ENCODE results near the gene RABGEF1. TPM values are rescaled to one million over a fixed set of nuclear protein-coding genes. Genes with fewer than 3 reads are reported as not detected.

RABGEF1 gene
- total RNA-seq, 4 donors from 2014 or later: 31.0 to 55.1 (median 47.9) TPM

DNA sequence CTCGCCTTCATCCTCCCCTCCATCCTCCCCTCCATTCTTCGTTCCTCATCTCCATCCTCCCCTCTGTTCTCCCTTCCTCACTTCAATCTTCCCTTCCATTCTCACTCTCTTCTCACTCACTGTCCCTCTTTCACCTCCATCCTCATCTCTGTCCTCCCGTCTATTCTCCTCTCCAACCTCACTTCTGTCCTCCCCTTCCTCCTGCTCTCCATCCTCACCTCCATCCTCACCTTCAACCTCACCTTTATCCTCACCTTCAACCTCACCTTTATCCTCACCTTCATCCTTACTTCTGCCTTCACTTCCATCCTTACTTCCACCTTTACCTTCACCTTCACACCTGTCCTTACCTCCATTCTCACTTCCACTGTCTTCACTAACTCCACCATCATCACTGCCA, 11.3 kb upstream of the RABGEF1 start:
- H3K4me3 ChIP-seq (replicated peaks in 1 of 3): no peak overlapping the region
- intact Hi-C loops (cut with DNase I): no loop called here
- H3K27ac ChIP-seq: no peak overlapping the region
- no peak for DNase-seq
- H3K36me3 ChIP-seq: no peaks in the 10 kb centered on the region
- H3K27me3 ChIP-seq: no peaks in the 10 kb centered on the region
- TF ChIP-seq, protein P1, sequence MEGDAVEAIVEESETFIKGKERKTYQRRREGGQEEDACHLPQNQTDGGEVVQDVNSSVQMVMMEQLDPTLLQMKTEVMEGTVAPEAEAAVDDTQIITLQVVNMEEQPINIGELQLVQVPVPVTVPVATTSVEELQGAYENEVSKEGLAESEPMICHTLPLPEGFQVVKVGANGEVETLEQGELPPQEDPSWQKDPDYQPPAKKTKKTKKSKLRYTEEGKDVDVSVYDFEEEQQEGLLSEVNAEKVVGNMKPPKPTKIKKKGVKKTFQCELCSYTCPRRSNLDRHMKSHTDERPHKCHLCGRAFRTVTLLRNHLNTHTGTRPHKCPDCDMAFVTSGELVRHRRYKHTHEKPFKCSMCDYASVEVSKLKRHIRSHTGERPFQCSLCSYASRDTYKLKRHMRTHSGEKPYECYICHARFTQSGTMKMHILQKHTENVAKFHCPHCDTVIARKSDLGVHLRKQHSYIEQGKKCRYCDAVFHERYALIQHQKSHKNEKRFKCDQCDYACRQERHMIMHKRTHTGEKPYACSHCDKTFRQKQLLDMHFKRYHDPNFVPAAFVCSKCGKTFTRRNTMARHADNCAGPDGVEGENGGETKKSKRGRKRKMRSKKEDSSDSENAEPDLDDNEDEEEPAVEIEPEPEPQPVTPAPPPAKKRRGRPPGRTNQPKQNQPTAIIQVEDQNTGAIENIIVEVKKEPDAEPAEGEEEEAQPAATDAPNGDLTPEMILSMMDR (IDR thresholded peaks at IDR 0.05): no peak
- no peak for TF ChIP-seq POLR2A (IDR thresholded peaks at IDR 0.05)
- H3K4me1 ChIP-seq: no peaks in the 10 kb centered on the region
- no peaks in the 10 kb centered on the region for H3K9me3 ChIP-seq
- 95 to 98% methylated on average over 3 of the region's 3 CpGs for WGBS, 2 donors

- no peaks in the 10 kb centered on the region for H3K9me3 ChIP-seq
- H3K36me3 ChIP-seq: no peaks in the 10 kb centered on the region
- no peak for TF ChIP-seq POLR2A (IDR thresholded peaks at IDR 0.05)
- TF ChIP-seq, protein P1 (IDR thresholded peaks at IDR 0.05): no peak
- intact Hi-C loops (cut with DNase I): loop anchor here (10.0 kb wide), 1 partner anchor 47 kb away; no protein-coding TSS in a partner anchor
- no peak overlapping the region for H3K27ac ChIP-seq
- H3K4me3 ChIP-seq (replicated peaks in 1 of 3): no peak overlapping the region
- H3K4me1 ChIP-seq: no peaks in the 10 kb centered on the region
- H3K27me3 ChIP-seq: no peaks in the 10 kb centered on the region
- 74 to 81% methylated on average over 8 to 11 of the region's 11 CpGs for WGBS, 2 donors
- DNase-seq: no peak
These were observed 8.5 kb upstream of the RABGEF1 start for GRCh38 chr7:66731986-66732385.

- TF ChIP-seq, protein P1 (IDR thresholded peaks at IDR 0.05): no peak
- TF ChIP-seq POLR2A (IDR thresholded peaks at IDR 0.05): no peak
- 86 to 93% methylated on average over 9 of the region's 9 CpGs for WGBS, 2 donors
These were observed 8.1 kb upstream of the RABGEF1 start for GRCh38 chr7:66732439-66732838.

GRCh38 chr7:66734006-66734405, 6.5 kb upstream of the RABGEF1 start:
- no peak overlapping the region for H3K4me3 ChIP-seq (replicated peaks in 1 of 3)
- TF ChIP-seq, protein P1 (IDR thresholded peaks at IDR 0.05): no peak
- no peak for TF ChIP-seq POLR2A (IDR thresholded peaks at IDR 0.05)
- H3K4me1 ChIP-seq: no peaks in the 10 kb centered on the region
- H3K9me3 ChIP-seq: no peaks in the 10 kb centered on the region
- no peaks in the 10 kb centered on the region for H3K27me3 ChIP-seq
- intact Hi-C loops (cut with DNase I): loop anchor here (10.0 kb wide), 1 partner anchor 49 kb away; no protein-coding TSS in a partner anchor
- H3K36me3 ChIP-seq: no peaks in the 10 kb centered on the region
- no peak overlapping the region for H3K27ac ChIP-seq
- WGBS, 2 donors: 85 to 91% methylated on average over 6 of the region's 6 CpGs
- DNase-seq: no peak

More at GRCh38 chr7:66732439-66732838, 8.1 kb upstream of the RABGEF1 start:
- no peak overlapping the region for H3K4me3 ChIP-seq (replicated peaks in 1 of 3)
- no peaks in the 10 kb centered on the region for H3K4me1 ChIP-seq
- no peaks in the 10 kb centered on the region for H3K27me3 ChIP-seq
- no peak overlapping the region for H3K27ac ChIP-seq
- no peak for DNase-seq
- H3K36me3 ChIP-seq: no peaks in the 10 kb centered on the region
- intact Hi-C loops (cut with DNase I): loop anchor here (10.0 kb wide), 1 partner anchor 48 kb away; no protein-coding TSS in a partner anchor
- no peaks in the 10 kb centered on the region for H3K9me3 ChIP-seq

DNA sequence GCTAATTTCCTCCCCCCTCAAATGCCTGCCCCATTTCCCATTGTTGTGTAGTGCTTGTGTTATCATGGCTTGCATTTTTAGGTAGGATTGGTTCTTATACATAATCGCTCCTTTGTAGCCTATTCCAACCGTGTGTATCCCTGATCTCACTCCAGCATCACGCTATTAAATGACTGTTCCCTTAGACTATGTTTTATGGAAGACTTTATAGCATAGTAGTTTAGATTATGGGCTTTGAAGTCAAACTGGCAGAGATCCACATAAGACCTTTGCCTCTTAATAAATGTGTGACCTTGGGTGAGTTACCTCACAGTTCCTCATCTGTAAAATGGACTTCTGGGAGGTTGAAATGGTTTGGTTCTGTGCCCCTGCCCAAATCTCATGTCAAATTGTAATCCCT, 5.4 kb upstream of the RABGEF1 start:
- H3K27me3 ChIP-seq: no peaks in the 10 kb centered on the region
- H3K4me1 ChIP-seq: no peaks in the 10 kb centered on the region
- TF ChIP-seq POLR2A (IDR thresholded peaks at IDR 0.05): no peak
- TF ChIP-seq, protein P1 (IDR thresholded peaks at IDR 0.05): no peak
- DNase-seq: no peak
- 92 to 94% methylated on average over 3 of the region's 3 CpGs for WGBS, 2 donors
- H3K4me3 ChIP-seq (replicated peaks in 1 of 3): no peak overlapping the region
- H3K27ac ChIP-seq: no peak overlapping the region
- no peaks in the 10 kb centered on the region for H3K9me3 ChIP-seq
- H3K36me3 ChIP-seq: no peaks in the 10 kb centered on the region
- intact Hi-C loops (cut with DNase I): loop anchor here (10.0 kb wide), 1 partner anchor 50 kb away; no protein-coding TSS in a partner anchor
